GM19035 (cell line): Measurements from ENCODE around the gene IRAK2.
A peak's percentile ranks its signal among the peaks of the same experiment; 100 is the strongest.

Experiments
- ATAC-seq: cut with Tn5 transposase; IDR thresholded peaks from one replicate; pipeline ENCODE4 v1.9.1; 2021; ENCODE audit not compliant: unreplicated experiment

Gene IRAK2

GRCh38 chr3:10188804-10189556 is 24.3 kb downstream of the IRAK2 start:
- ATAC-seq = no peak

DNA sequence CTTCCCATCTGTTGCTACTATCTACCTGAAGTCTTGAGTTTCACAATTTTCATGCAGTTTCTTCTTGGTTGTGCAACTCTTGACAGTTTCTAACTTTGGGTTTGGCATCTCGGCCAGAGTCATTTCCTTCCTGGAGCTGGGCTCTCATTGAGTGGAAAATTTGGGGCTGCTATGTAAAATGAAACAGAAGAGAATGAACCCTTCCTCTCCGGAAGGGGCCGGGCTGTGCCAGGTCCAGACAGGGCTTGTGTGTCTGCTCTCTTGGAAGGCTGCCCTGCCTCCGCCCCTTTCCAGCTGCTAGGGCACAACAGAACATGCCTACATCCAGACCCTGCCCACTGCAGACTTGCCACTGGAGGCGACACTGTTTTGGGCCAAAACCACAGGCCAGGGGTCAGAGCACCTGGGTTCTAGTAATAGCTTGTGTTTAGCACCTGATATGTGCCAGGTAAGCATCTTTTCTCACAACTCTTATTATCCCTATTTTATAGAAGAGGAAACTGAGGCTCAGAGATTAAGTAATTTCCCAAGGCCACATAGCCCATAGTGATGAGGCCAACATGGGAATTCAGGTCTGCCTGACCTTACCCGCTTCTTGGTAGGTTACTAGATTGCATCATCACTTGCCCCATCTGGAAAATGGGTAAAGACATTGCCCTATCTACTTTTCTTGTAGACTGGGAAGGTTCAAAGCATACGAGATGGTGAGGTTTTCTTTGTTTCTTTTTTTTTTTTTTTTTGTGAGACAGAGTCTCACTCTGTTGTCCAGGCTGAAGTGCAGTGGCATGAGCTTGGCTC is 25.0 kb downstream of the IRAK2 start:
- ATAC-seq = no peak

- ATAC-seq = no peak
Observed at GRCh38 chr3:10192953-10193691, 28.4 kb downstream of the IRAK2 start.

DNA sequence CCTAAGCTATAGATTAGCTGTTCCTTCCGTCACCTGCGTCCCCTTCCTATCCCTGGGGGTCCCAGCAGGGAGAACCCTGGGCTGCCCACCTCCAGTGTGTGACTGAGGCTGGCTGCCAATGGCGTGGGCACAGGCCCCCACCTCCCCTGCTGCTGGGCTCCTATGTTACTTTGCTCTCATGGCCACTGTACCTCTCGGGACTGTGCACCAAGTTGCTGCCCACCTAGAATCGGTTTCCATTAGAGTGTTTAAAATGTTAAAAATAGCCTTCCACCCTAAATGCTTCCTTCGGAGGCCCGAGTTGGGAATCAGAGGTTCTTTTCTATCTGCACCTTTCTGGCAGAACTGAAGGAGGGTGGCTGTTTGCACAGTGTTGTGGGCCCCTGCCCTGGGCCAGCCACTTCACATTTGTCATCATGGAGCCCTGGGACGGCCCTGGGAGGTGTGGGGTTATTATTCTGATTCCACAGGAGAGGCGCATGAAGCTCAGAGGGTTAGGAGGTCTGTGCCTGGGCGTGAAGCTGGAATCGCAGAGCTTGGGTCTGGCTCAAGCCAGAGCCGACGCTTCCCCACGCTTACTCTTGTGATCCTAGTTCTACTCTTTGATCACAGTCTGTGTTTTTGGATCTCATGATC is 29.1 kb downstream of the IRAK2 start:
- ATAC-seq = no peak

- ATAC-seq = no peak
Observed at GRCh38 chr3:10194328-10195071, 29.8 kb downstream of the IRAK2 start.

- ATAC-seq = no peak
Observed at GRCh38 chr3:10195366-10196089, 30.8 kb downstream of the IRAK2 start.

GRCh38 chr3:10196389-10197052 is 31.8 kb downstream of the IRAK2 start:
- ATAC-seq = no peak

- no peak for ATAC-seq
Observed at GRCh38 chr3:10198226-10198625, 33.5 kb downstream of the IRAK2 start.

- ATAC-seq = peak; percentile 61
Observed at GRCh38 chr3:10198761-10199649, 34.3 kb downstream of the IRAK2 start.

DNA sequence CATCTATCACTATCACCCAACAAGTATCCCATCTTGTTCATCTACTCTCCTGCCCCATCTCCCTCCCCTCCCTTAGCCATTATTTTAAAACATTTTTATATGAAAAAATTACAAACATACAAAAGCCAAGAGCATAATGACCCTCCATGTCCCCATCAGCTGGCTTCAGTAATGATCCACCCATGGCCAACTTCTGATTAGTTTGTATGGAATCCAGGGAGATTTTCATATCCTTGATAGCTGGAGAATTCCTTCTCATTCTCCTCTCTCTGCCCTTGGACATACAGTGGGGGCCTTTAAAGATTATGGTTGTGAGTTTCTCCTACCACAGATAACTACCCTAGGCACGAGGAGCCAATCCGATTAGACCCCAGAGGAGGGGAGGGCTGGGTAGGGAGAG is 40.2 kb downstream of the IRAK2 start:
- no peak for ATAC-seq

DNA sequence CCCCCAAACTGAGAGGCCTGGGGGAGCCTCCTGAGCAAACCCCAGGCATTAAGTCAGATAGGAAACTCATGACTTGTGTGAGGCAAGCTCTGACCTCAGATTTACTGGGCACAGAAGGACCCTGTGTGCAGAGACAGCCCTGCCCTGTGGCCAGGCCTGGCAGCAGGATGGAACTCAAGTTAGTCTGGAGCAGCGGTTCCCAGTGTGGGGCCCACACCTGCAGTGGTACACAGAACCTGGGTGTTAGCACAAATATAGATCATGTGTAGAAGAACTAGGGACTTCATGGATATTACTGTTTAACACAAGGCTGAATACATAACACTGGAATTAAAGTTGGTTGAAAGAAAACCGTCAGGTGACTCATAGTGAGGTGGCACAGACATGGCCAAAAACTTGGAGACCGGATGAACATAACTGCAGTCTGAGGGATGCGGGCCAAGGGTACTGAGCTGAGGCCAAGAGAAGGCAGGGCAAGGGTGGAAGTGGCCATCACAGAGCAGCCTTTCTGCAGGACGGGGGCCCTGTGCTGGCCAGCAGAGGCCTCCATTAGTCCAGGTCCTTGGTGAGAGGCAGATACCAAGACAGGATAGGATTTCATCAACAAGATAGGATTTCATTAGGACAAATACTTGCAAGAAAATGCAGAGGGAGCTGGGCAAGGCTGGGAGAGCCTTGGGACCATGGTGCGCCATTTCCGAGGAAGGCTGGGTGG is 40.9 kb downstream of the IRAK2 start:
- no peak for ATAC-seq

DNA sequence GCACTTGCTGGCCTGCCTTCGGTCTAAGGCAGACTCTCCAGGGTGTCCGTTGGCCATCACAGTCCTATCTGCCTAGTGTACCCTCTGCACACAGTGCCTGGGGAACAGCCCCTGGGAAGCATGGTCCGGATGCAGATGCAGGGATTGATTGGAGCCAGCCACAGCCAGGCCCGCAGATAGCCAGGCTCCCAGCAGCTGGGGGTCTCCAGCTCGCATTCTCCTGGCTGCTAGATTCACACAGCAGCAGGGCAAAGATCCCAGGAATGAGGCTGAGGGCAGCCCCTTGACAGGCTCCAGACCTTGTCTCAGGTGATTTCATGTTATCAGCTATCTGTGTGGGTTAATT is 41.4 kb downstream of the IRAK2 start:
- no peak for ATAC-seq

GRCh38 chr3:10213156-10213792 is 48.6 kb downstream of the IRAK2 start:
- no peak for ATAC-seq

DNA sequence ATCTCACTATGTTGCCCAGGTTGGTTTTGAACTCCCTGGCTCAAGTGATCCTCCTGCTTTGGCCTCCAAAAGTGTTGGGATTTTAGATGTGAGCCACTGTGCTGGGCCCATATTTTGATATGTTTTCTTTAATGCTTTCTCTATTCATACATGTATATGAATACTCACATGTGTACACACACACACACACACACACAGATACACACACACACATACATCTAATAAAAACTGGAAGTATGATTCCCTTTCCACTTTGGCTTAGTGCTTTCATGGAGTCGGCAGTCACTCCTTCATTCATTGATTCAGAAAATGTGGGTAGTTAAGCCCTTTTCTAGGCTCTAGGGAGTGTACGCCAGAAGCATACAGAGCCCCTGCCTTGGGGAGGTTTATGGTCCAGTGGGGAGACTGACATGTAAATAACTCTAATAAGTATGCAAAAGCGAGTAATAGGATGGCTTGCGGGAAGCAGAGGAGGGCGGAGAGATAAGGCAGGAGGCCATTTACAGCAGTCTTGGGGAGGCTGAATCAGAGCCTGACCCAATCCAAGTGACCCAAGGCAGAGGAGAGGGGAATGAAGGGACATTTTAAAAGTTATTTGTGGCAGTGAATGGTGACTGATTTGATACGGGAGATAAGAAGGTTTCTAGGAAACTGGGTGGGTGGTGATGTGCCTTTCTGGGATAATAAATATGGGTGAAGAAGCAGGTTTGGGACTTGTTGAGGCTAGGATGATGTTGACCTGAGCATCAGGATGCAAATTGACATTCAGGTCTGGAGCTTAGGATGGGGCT is 51.1 kb downstream of the IRAK2 start:
- ATAC-seq = no peak

GRCh38 chr3:10217359-10217758 is 52.6 kb downstream of the IRAK2 start:
- no peak for ATAC-seq

- no peak for ATAC-seq
Observed at GRCh38 chr3:10219737-10220136, 55.0 kb downstream of the IRAK2 start.
